ENCODE results near the gene ZDHHC13.

ZDHHC13 gene, protein sequence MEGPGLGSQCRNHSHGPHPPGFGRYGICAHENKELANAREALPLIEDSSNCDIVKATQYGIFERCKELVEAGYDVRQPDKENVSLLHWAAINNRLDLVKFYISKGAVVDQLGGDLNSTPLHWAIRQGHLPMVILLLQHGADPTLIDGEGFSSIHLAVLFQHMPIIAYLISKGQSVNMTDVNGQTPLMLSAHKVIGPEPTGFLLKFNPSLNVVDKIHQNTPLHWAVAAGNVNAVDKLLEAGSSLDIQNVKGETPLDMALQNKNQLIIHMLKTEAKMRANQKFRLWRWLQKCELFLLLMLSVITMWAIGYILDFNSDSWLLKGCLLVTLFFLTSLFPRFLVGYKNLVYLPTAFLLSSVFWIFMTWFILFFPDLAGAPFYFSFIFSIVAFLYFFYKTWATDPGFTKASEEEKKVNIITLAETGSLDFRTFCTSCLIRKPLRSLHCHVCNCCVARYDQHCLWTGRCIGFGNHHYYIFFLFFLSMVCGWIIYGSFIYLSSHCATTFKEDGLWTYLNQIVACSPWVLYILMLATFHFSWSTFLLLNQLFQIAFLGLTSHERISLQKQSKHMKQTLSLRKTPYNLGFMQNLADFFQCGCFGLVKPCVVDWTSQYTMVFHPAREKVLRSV

DNA sequence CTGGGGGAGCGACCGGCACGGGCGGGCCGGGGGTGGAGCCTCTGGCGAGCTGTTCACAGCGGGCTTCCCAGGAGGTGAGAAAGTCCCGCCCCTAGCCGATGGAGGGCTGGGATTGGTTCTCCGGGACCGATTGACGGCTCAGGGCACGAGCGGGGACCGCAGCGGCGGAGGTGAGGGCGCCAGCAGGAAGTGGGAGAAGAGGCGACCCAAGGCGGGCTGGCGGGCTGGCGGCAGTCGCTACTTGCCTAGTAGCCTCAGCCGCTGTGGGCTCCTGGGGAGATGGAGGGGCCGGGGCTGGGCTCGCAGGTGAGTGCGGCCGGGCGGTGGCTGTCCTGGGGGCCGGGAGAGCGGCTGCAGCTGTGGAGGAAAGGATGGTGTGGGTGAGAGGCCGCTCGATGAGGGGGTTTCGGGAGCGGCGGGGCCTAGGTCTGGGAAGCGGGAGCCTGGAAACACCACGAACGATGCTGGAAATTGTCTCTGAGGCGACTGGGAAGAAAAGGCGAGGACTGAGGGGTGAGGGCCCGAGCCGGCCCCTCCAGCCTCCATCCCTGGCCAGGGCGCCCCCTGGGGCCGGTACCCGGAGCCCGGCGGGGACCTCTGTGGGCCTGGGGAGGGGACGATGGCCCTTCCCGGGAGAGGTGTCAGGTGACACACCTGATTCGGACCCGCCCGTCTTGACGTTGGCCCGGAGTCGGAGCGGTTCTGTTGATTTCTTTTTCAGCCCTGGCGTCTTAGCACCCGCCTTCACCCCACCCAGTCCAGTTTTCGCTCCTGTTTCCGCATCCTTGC lies at the start of gene ZDHHC13:
Gene ZDHHC13, plus strand, starts transcription at position 198 of the 789 bp plus-strand sequence. Its CDS starts 82 bp downstream, at position 280.
- ATAC-seq, result peak; percentile 99
- TF ChIP-seq, protein P1, sequence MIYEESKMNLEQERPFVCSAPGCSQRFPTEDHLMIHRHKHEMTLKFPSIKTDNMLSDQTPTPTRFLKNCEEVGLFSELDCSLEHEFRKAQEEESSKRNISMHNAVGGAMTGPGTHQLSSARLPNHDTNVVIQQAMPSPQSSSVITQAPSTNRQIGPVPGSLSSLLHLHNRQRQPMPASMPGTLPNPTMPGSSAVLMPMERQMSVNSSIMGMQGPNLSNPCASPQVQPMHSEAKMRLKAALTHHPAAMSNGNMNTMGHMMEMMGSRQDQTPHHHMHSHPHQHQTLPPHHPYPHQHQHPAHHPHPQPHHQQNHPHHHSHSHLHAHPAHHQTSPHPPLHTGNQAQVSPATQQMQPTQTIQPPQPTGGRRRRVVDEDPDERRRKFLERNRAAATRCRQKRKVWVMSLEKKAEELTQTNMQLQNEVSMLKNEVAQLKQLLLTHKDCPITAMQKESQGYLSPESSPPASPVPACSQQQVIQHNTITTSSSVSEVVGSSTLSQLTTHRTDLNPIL (CRISPR knock-in tag; IDR thresholded peaks at IDR 0.05; ENCODE audit: low read depth), result no peak
- TF ChIP-seq ZC3H10 (CRISPR knock-in tag; IDR thresholded peaks at IDR 0.05) (no peak), SNAI2 (CRISPR knock-in tag; IDR thresholded peaks at IDR 0.05) (no peak), ZFP3 (CRISPR knock-in tag; IDR thresholded peaks at IDR 0.05) (no peak), ZNF8 (CRISPR knock-in tag; IDR thresholded peaks at IDR 0.05) (no peak), ZFP30 (CRISPR knock-in tag; IDR thresholded peaks at IDR 0.05) (no peak), OSR1 (CRISPR knock-in tag; IDR thresholded peaks at IDR 0.05) (no peak), PPARA (CRISPR knock-in tag; IDR thresholded peaks at IDR 0.05; ENCODE audit: borderline replicate concordance) (no peak)
- TF ChIP-seq, protein P2, sequence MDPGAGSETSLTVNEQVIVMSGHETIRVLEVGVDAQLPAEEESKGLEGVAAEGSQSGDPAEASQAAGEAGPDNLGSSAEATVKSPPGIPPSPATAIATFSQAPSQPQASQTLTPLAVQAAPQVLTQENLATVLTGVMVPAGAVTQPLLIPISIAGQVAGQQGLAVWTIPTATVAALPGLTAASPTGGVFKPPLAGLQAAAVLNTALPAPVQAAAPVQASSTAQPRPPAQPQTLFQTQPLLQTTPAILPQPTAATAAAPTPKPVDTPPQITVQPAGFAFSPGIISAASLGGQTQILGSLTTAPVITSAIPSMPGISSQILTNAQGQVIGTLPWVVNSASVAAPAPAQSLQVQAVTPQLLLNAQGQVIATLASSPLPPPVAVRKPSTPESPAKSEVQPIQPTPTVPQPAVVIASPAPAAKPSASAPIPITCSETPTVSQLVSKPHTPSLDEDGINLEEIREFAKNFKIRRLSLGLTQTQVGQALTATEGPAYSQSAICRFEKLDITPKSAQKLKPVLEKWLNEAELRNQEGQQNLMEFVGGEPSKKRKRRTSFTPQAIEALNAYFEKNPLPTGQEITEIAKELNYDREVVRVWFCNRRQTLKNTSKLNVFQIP (CRISPR knock-in tag; IDR thresholded peaks at IDR 0.05; ENCODE audit: borderline replicate concordance, low read depth), result no peak
- TF ChIP-seq, protein P3, sequence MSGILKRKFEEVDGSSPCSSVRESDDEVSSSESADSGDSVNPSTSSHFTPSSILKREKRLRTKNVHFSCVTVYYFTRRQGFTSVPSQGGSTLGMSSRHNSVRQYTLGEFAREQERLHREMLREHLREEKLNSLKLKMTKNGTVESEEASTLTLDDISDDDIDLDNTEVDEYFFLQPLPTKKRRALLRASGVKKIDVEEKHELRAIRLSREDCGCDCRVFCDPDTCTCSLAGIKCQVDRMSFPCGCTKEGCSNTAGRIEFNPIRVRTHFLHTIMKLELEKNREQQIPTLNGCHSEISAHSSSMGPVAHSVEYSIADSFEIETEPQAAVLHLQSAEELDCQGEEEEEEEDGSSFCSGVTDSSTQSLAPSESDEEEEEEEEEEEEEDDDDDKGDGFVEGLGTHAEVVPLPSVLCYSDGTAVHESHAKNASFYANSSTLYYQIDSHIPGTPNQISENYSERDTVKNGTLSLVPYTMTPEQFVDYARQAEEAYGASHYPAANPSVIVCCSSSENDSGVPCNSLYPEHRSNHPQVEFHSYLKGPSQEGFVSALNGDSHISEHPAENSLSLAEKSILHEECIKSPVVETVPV (CRISPR knock-in tag; IDR thresholded peaks at IDR 0.05), result no peak
- TF ChIP-seq, protein P4, sequence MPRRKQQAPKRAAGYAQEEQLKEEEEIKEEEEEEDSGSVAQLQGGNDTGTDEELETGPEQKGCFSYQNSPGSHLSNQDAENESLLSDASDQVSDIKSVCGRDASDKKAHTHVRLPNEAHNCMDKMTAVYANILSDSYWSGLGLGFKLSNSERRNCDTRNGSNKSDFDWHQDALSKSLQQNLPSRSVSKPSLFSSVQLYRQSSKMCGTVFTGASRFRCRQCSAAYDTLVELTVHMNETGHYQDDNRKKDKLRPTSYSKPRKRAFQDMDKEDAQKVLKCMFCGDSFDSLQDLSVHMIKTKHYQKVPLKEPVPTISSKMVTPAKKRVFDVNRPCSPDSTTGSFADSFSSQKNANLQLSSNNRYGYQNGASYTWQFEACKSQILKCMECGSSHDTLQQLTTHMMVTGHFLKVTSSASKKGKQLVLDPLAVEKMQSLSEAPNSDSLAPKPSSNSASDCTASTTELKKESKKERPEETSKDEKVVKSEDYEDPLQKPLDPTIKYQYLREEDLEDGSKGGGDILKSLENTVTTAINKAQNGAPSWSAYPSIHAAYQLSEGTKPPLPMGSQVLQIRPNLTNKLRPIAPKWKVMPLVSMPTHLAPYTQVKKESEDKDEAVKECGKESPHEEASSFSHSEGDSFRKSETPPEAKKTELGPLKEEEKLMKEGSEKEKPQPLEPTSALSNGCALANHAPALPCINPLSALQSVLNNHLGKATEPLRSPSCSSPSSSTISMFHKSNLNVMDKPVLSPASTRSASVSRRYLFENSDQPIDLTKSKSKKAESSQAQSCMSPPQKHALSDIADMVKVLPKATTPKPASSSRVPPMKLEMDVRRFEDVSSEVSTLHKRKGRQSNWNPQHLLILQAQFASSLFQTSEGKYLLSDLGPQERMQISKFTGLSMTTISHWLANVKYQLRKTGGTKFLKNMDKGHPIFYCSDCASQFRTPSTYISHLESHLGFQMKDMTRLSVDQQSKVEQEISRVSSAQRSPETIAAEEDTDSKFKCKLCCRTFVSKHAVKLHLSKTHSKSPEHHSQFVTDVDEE (CRISPR knock-in tag; IDR thresholded peaks at IDR 0.05), result no peak

DNA sequence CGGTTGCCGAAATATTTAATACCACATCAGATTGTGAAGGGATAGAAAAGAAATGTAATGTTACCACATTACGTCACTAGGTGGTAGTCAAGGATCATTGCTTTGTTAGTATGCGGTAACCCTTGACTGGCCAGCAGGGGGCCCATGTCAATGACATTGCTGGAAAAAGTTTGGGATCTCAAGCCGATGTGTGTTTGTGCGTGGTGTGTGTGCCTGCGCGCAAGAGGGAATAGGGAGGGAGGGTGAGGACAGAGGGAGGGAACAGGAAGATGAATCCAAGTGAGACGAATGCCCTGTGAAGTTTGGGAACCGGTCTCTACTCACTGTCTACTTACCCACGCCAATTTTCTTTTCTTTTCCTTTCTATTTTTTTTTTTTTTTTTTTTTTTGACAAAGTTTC lies 45.7 kb upstream of the ZDHHC13 start:
- ATAC-seq, result peak; percentile 99
- TF ChIP-seq ZFP30 (CRISPR knock-in tag; IDR thresholded peaks at IDR 0.05) (no peak), ZNF70 (CRISPR knock-in tag; IDR thresholded peaks at IDR 0.05) (no peak), ARNTL (CRISPR knock-in tag; IDR thresholded peaks at IDR 0.05; ENCODE audit: borderline replicate concordance, low read depth) (no peak), ZFP3 (CRISPR knock-in tag; IDR thresholded peaks at IDR 0.05) (no peak), SNAI2 (CRISPR knock-in tag; IDR thresholded peaks at IDR 0.05) (no peak), TOX (CRISPR knock-in tag; IDR thresholded peaks at IDR 0.05; ENCODE audit: borderline replicate concordance) (no peak), TCF4 (CRISPR knock-in tag; IDR thresholded peaks at IDR 0.05; ENCODE audit: borderline replicate concordance) (no peak), ESRRG (CRISPR knock-in tag; IDR thresholded peaks at IDR 0.05) (no peak), PPARA (CRISPR knock-in tag; IDR thresholded peaks at IDR 0.05; ENCODE audit: borderline replicate concordance) (no peak), ZNF565 (CRISPR knock-in tag; conservative IDR thresholded peaks at IDR 0.05; ENCODE audit: low read depth) (no peak), RARB (CRISPR knock-in tag; IDR thresholded peaks at IDR 0.05) (no peak), ISL1 (CRISPR knock-in tag; IDR thresholded peaks at IDR 0.05) (no peak)
- TF ChIP-seq, protein P2 (CRISPR knock-in tag; IDR thresholded peaks at IDR 0.05; ENCODE audit: borderline replicate concordance, low read depth), result no peak
